ENCODE results near the gene TPP1.

TPP1 gene

DNA sequence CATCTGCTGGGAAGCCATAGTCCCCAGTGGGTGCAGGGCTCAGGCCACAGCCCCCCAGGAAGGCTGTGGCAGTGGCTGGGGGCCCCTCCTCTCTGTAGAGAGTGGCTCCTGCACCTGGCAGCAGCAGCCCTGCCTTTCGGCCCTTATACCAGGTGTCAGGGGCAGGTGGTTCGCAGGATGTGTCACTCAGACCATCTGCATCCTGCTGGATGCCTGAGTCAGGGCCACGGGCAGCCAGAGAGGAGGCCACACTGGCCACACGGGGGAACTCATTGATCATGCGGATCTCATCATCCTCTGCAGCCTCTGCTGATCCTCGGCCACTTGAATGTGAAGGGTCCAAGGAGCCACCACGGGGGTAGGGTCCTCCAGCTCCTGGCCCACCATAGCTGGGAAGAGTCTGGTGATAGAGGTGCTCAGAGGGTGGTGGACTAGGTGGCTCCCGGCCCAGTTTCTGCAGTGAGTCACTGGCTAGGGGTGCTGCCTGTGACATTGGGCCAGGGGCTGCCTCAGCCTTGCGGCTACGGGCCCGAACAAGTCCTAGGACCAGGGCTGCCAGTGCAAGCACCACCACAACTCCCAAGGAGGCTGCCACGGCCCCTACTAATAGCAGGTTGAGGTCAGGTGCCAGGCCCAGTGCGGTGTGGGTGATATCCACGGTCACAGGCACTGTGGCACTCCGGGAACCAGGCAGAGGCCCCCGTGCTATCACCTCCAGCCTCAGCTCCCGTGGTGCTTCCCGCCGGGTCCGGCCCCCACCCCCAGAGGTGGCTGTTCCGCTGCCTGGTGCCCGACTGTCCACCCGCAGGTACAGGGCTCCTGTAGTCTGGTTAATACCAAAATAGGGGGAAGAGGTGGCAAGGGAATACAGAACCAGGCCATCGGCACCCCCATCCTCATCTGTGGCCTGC is 3.3 kb upstream of the TPP1 start:
- Histone ChIP-seq H3K36me3 (ENCODE audit: control insufficient read depth, insufficient read depth, low read length) (peaks cover 19% of the 10 kb centered on the region), H3K4me1 (ENCODE audit: control insufficient read depth, insufficient read depth, low read length) (peaks cover 6% of the 10 kb centered on the region), H3K4me3 (ENCODE audit: low read length) (no peak overlapping the region), H3K9ac (ENCODE audit: low read length) (no peak overlapping the region), H3K27me3 (ENCODE audit: control insufficient read depth, insufficient read depth, low read length) (no peaks in the 10 kb centered on the region), H3K27ac (ENCODE audit: low read depth, low read length) (no peak overlapping the region)

DNA sequence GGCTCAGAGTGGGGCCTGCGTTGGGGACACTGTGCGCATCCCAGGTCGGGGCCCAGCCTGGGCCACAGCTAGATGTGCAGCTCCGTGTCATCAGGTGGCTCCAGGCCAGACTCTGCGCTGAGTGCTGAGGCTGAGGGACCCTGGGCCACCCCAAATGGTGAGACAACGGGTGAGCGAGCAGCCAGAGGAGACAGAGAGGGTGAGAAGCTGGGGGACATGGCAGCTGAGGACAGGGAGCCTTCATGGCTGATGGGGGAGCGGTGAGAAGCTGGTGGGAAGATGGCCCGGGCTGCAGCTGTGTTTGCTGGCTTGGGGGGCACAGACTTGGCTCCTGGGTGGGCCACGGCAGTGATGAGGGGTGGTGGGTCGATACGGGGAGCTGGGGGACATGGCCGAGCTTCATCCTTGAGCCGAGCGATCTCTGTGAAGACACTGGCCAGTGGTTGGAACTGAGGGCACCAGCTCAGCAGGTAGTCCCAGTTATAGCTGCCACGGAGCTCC is 2.5 kb upstream of the TPP1 start:
- Histone ChIP-seq H3K4me3 (ENCODE audit: low read length) (no peak overlapping the region), H3K36me3 (ENCODE audit: control insufficient read depth, insufficient read depth, low read length) (peaks cover 14% of the 10 kb centered on the region), H3K27me3 (ENCODE audit: control insufficient read depth, insufficient read depth, low read length) (no peaks in the 10 kb centered on the region), H3K27ac (ENCODE audit: low read depth, low read length) (no peak overlapping the region), H3K4me1 (ENCODE audit: control insufficient read depth, insufficient read depth, low read length) (peaks cover 10% of the 10 kb centered on the region), H3K9ac (ENCODE audit: low read length) (no peak overlapping the region)

DNA sequence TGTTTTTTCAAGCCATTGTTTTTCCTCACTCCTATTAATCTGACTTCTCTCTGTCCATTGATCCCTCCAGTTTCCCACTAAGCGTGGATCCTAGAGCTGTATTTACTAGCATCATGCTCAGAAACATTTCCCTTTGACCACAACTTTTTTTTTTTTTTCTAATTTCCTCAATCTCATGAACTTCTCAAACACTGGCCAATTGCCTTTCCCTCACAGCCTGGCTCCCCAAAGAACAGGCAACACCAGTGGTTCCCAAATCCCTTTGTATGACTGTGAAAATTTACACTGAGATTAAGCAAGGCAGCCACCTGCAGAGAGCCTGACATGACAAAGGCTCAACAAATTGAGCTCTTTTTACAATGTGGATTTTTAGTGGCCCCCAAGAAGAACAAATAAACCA is 1.4 kb upstream of the TPP1 start:
- Histone ChIP-seq H3K4me3 (ENCODE audit: low read length) (no peak overlapping the region), H3K36me3 (ENCODE audit: control insufficient read depth, insufficient read depth, low read length) (peaks cover 9% of the 10 kb centered on the region), H3K9ac (ENCODE audit: low read length) (no peak overlapping the region), H3K27ac (ENCODE audit: low read depth, low read length) (no peak overlapping the region), H3K27me3 (ENCODE audit: control insufficient read depth, insufficient read depth, low read length) (no peaks in the 10 kb centered on the region), H3K4me1 (ENCODE audit: control insufficient read depth, insufficient read depth, low read length) (peaks cover 10% of the 10 kb centered on the region)

DNA sequence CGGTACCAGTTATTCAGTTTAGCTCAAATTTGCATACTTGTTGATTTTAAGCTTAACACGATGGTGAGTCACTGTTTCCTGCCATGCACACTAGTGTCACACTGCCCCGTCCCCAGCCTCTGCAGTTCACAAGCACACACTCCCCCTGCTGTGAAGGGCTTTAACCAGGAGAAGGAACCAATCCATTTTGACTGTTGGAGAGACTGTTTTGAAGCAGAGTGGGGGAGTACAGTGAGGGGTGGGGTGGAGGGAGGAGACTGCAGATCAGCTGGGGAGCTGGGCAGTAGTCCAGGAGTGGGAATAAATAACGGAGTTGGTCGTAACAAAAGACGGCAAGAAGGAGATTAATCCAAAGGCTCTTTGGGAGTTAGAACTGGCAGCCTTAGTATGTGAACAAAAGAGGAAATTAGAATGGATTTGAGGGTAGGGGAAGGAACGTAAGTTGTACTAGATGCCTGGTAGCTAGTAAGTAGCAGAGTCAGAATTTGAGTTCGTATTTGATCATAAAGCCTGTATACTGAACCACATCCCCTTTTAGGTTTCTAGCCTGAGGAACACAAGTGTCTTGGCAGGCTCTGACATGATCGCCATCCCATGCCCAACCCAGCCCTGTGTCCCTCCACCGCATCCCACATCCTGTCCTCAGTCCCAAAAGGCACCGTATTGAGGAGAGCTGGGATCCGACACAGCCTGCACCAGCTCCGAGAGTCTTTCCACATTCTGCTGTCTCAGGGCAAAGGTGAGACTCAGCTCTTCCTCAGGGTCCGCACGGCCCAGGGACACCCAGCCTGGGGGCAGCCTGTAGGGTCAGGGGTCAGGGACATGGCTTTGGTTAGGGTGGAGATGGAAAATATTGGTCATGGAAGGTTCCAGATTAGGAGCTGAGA is 862 bp downstream of the TPP1 start:
- H3K27me3 ChIP-seq (ENCODE audit: control insufficient read depth, insufficient read depth, low read length) = no peaks in the 10 kb centered on the region
- peaks cover 10% of the 10 kb centered on the region for H3K4me1 ChIP-seq (ENCODE audit: control insufficient read depth, insufficient read depth, low read length)
- peak overlapping the region; percentile 63 for H3K9ac ChIP-seq (ENCODE audit: low read length)
- H3K36me3 ChIP-seq (ENCODE audit: control insufficient read depth, insufficient read depth, low read length) = peaks cover 13% of the 10 kb centered on the region
- H3K27ac ChIP-seq (ENCODE audit: low read depth, low read length) = peak overlapping the region; percentile 93
- peak overlapping the region; percentile 85 for H3K4me3 ChIP-seq (ENCODE audit: low read length)

DNA sequence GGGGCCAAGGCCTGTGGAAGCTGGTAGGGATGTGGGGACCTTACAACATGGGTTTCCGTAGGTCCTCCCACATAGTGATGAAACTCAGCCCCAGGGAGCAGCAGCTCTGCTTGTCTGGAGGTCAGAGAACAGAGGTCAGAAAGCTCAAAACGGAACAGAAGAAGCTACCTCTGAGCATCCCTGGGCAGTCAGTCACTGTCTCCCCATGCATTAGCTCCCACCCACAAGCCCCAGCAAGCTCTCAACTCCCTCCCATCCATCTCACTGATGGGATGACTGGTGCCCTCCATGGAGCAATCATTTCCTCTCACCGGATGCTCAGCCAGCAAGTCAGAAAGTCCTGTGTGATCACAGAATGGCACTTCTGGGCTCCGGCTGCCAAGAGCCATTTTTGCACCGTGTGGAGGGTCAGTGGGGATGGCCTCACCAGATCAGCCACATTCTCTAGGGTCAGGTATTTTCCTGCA is 1.9 kb downstream of the TPP1 start:
- no peak overlapping the region for H3K27ac ChIP-seq (ENCODE audit: low read depth, low read length)
- H3K4me1 ChIP-seq (ENCODE audit: control insufficient read depth, insufficient read depth, low read length) = peaks cover 16% of the 10 kb centered on the region
- peak overlapping the region; percentile 85 for H3K4me3 ChIP-seq (ENCODE audit: low read length)
- peaks cover 13% of the 10 kb centered on the region for H3K36me3 ChIP-seq (ENCODE audit: control insufficient read depth, insufficient read depth, low read length)
- no peak overlapping the region for H3K9ac ChIP-seq (ENCODE audit: low read length)
- H3K27me3 ChIP-seq (ENCODE audit: control insufficient read depth, insufficient read depth, low read length) = no peaks in the 10 kb centered on the region

DNA sequence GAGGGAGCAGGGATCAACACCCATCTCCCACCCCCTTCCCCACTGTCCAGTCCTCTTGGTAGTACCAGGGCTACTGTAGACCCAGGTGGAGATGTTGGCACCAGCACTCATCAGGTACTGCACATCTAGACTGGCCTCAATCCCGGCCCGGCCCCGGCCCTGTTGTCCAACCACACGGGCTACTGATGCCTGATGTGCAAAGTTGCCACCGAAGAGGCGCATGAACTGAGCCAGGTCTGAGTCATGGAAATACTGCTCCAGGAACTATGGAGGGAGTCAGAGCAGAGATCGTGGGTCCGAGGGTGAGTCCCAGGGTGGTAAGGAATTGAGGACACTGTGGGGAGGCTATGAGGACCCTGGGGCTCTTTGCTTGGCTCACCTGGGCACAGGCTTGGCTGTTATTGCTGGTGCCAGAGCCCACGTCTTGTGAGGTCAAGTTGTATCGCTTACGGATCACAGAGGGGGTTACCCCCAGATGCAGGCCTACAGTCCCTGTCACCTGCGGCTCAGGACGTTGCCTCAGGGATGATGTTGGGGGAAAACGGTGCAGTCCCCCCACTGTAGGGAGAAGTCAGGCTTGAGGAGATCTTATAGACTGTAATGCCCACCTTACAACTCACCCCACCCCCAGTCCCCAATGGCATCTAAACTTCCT is 2.5 kb downstream of the TPP1 start:
- H3K4me1 ChIP-seq (ENCODE audit: control insufficient read depth, insufficient read depth, low read length) = peaks cover 16% of the 10 kb centered on the region
- H3K27ac ChIP-seq (ENCODE audit: low read depth, low read length) = no peak overlapping the region

DNA sequence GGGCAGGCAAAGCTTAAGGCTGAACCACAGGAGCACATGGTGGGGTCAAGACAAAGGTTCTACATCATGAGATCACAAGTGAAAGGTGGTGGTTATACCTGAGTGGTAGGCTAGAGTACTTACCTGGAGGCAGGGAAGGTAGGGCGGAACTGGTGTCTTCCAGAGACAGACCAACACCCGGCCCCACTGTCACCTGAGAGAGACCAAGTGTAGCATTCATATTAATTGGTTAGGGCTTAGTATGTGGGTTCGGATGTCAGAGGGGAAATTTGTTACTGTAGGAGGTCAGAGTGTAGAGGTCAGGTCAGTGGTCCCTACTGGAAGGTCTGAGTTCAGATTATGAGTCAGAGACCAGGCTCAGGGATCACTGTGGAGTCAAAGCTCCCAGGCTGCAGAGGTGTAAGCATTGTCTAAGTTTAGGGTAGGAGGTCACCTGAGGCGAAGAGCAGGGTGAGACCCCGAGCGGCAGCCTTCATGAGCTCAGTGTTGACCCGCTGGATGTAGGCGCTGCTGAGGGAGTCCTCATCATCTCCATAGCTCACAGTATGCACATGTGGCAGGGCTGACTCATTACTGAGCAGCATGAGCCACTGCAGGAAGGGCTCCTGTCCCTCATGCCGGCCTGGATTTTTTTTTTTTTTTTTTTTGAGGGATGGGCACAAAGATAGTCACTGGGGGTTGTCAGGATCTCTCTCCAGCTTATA is 3.2 kb downstream of the TPP1 start:
- peaks cover 13% of the 10 kb centered on the region for H3K36me3 ChIP-seq (ENCODE audit: control insufficient read depth, insufficient read depth, low read length)
- no peak overlapping the region for H3K27ac ChIP-seq (ENCODE audit: low read depth, low read length)
- no peak overlapping the region for H3K9ac ChIP-seq (ENCODE audit: low read length)
- no peak overlapping the region for H3K4me3 ChIP-seq (ENCODE audit: low read length)
- H3K4me1 ChIP-seq (ENCODE audit: control insufficient read depth, insufficient read depth, low read length) = peaks cover 16% of the 10 kb centered on the region
- H3K27me3 ChIP-seq (ENCODE audit: control insufficient read depth, insufficient read depth, low read length) = no peaks in the 10 kb centered on the region

More for the DNA sequence above, 2.5 kb downstream of the TPP1 start:
- no peak overlapping the region for H3K9ac ChIP-seq (ENCODE audit: low read length)
- peaks cover 13% of the 10 kb centered on the region for H3K36me3 ChIP-seq (ENCODE audit: control insufficient read depth, insufficient read depth, low read length)
- no peaks in the 10 kb centered on the region for H3K27me3 ChIP-seq (ENCODE audit: control insufficient read depth, insufficient read depth, low read length)
- no peak overlapping the region for H3K4me3 ChIP-seq (ENCODE audit: low read length)

DNA sequence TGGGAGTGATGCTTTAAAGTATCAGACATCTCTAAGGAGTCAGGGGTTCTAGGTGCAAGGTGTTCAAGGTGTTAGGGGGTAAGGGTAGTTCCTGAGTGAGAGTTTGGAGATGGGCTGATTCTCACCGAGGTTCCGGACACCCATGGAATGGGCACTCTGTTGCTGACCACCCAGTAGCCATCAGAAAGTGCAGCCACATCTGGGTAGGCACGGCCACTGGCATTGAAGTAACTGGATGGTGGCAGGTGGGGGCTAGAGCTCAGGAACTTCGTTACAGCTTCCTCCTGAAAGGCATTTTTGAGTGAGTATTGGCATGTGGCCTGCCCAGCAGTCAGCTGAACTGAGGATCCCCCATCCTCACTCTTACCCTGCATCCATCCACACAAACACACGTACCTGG is 4.2 kb downstream of the TPP1 start:
- Histone ChIP-seq H3K27ac (ENCODE audit: low read depth, low read length) (no peak overlapping the region), H3K4me3 (ENCODE audit: low read length) (no peak overlapping the region), H3K4me1 (ENCODE audit: control insufficient read depth, insufficient read depth, low read length) (peaks cover 22% of the 10 kb centered on the region), H3K36me3 (ENCODE audit: control insufficient read depth, insufficient read depth, low read length) (peaks cover 21% of the 10 kb centered on the region), H3K27me3 (ENCODE audit: control insufficient read depth, insufficient read depth, low read length) (no peaks in the 10 kb centered on the region), H3K9ac (ENCODE audit: low read length) (no peak overlapping the region)

DNA sequence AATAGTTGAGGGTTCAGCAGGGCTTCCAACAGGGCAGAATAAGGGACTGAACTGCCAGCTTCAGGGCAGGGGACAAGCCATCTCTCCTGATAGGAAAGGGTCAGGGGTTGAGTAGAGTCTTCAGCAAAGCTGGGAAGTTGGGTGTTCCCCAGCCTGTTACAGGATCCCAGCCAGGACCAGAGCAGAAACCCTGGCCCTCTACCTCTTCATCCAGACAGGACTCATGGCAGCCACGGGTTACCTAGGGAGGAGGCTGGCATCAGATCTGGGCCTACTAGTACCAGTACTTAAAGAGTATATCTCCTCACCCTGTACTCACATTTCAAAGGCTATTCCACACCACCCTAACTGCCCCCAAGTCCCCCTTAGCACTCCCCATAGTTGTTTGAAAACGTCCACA is 4.8 kb downstream of the TPP1 start:
- no peak overlapping the region for H3K27ac ChIP-seq (ENCODE audit: low read depth, low read length)
- H3K36me3 ChIP-seq (ENCODE audit: control insufficient read depth, insufficient read depth, low read length) = peaks cover 27% of the 10 kb centered on the region
- peaks cover 25% of the 10 kb centered on the region for H3K4me1 ChIP-seq (ENCODE audit: control insufficient read depth, insufficient read depth, low read length)

DNA sequence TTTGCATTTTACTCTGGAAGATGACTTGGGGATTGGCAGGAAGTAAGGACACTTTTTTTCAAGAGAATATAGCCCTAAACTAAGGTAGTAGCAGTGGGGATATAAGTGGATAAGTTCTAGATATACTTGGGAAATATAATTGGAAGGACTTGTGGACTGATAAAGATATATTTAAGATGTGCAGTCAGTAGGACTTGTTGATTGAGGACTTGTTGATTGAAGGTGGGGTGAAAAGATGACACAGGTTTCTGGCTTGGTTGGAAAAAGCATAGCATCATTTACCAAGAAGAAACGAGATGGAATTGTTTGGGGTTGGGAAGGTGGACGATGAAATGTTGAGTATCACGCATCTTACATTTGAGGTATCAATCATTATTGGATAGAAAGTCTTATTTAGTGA is 5.7 kb downstream of the TPP1 start:
- Histone ChIP-seq H3K27ac (ENCODE audit: low read depth, low read length) (peak overlapping the region; percentile 99), H3K4me3 (ENCODE audit: low read length) (no peak overlapping the region), H3K4me1 (ENCODE audit: control insufficient read depth, insufficient read depth, low read length) (peaks cover 34% of the 10 kb centered on the region), H3K36me3 (ENCODE audit: control insufficient read depth, insufficient read depth, low read length) (peaks cover 36% of the 10 kb centered on the region), H3K9ac (ENCODE audit: low read length) (no peak overlapping the region), H3K27me3 (ENCODE audit: control insufficient read depth, insufficient read depth, low read length) (no peaks in the 10 kb centered on the region)

More for the DNA sequence above, 4.8 kb downstream of the TPP1 start:
- no peaks in the 10 kb centered on the region for H3K27me3 ChIP-seq (ENCODE audit: control insufficient read depth, insufficient read depth, low read length)
- H3K4me3 ChIP-seq (ENCODE audit: low read length) = no peak overlapping the region
- H3K9ac ChIP-seq (ENCODE audit: low read length) = no peak overlapping the region

DNA sequence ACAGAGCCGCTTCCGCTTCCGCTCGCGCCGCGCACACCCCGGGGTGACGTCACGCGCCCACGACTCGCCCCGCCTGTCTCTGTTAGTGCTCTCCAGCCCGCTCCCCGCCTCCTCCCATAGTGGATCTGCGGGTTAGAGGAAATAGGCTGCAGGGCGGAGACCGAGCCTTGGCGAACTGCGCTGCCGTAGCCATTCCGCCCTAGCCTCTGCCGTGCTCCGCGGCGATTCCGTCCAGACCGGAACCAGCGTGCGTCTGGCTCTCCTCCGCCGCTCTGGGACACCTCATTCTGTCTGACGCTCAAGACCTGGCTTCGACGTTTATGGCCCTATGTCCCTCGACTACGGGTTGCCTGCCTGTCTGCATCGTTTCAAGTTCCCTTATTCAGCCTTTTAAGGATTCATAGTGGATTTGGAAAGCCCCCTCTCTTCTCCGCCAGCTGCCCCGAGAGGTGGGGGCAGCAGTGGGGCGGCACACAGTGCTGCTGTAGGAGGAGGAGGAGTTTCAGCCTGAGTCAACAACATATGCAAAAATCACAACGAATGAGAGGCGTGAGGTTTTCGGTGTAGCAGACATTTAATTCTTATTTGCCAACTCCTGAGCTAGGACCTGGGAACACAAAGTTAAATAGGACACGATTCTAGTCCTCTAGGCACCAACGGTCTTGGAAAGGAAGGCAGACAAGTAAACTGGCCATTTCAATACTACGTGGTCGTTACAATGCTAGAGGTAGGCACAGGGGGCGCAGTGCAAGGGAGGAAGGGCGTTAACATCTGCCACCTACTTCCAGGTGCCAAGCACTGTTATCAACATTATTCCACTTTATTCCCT is 6.8 kb downstream of the TPP1 start, which contains the start of gene TAF10:
Gene TAF10 (minus strand): TSS at position 4 of the 829 bp plus-strand sequence. CDS start 27 bp downstream, outside the sequence.
- peaks cover 41% of the 10 kb centered on the region for H3K4me1 ChIP-seq (ENCODE audit: control insufficient read depth, insufficient read depth, low read length)
- peaks cover 42% of the 10 kb centered on the region for H3K36me3 ChIP-seq (ENCODE audit: control insufficient read depth, insufficient read depth, low read length)
- peak within 1 kb of the TSS; percentile 69 for H3K9ac ChIP-seq (ENCODE audit: low read length)
- H3K27ac ChIP-seq (ENCODE audit: low read depth, low read length) = peak within 1 kb of the TSS; percentile 99
- H3K4me3 ChIP-seq (ENCODE audit: low read length) = peak within 1 kb of the TSS; percentile 73
- no peaks in the 10 kb centered on the region for H3K27me3 ChIP-seq (ENCODE audit: control insufficient read depth, insufficient read depth, low read length)
